Measurements from ENCODE around the gene SYT2.
"Not testable (repeated sequence)": the region's sequence is repeated elsewhere in the genome, so short reads cannot be mapped to it uniquely, and the experiment has no call there.

Gene SYT2

GRCh38 chr1:202620036-202620435 lies 90.2 kb downstream of the SYT2 start:
- DNase-seq, result not testable (repeated sequence)

GRCh38 chr1:202619505-202619904 lies 90.7 kb downstream of the SYT2 start:
- no peak for DNase-seq

GRCh38 chr1:202619012-202619411 lies 91.2 kb downstream of the SYT2 start:
- DNase-seq, result not testable (repeated sequence)

GRCh38 chr1:202616355-202616915 lies 93.8 kb downstream of the SYT2 start:
- DNase-seq, result no peak

- no peak for DNase-seq
Measured at GRCh38 chr1:202615501-202616354, 94.5 kb downstream of the SYT2 start.

GRCh38 chr1:202615208-202615500 lies 95.1 kb downstream of the SYT2 start:
- DNase-seq, result not testable (repeated sequence)

- DNase-seq, result not testable (repeated sequence)
Measured at GRCh38 chr1:202614363-202615207, 95.7 kb downstream of the SYT2 start.

- no peak for DNase-seq
Measured at GRCh38 chr1:202613571-202613970, 96.7 kb downstream of the SYT2 start.

- not testable (repeated sequence) for DNase-seq
Measured at GRCh38 chr1:202612036-202612435, 98.2 kb downstream of the SYT2 start.

GRCh38 chr1:202605515-202605914 lies 104.7 kb downstream of the SYT2 start:
- no peak for DNase-seq

- no peak for DNase-seq
Measured at GRCh38 chr1:202603435-202603834, 106.8 kb downstream of the SYT2 start.

- DNase-seq, result no peak
Measured at GRCh38 chr1:202600432-202601041, 109.7 kb downstream of the SYT2 start.

- no peak for DNase-seq
Measured at GRCh38 chr1:202599669-202600431, 110.4 kb downstream of the SYT2 start.

GRCh38 chr1:202597090-202597761 lies 113.0 kb downstream of the SYT2 start:
- no peak for DNase-seq

GRCh38 chr1:202596638-202597037 lies 113.6 kb downstream of the SYT2 start:
- no peak for DNase-seq

GRCh38 chr1:202593845-202594244 lies 116.4 kb downstream of the SYT2 start:
- no peak for DNase-seq

- no peak for DNase-seq
Measured at GRCh38 chr1:202592146-202592545, 118.1 kb downstream of the SYT2 start.

- no peak for DNase-seq
Measured at GRCh38 chr1:202591515-202591914, 118.7 kb downstream of the SYT2 start.

- no peak for DNase-seq
Measured at GRCh38 chr1:202590975-202591411, 119.3 kb downstream of the SYT2 start.

GRCh38 chr1:202590126-202590525 lies 120.1 kb downstream of the SYT2 start:
- DNase-seq, result no peak

- no peak for DNase-seq
Measured at GRCh38 chr1:202589190-202589930, 120.9 kb downstream of the SYT2 start.

Data from stimulated activated naive CD4-positive, alpha-beta T cell treated with Interleukin-2 at 50 U/mL for 16 hours (primary cell).